NT2/D1 (cell line): ENCODE results near the gene MIA2.

ENCODE experiments used
- YY1 ChIP-seq: IDR thresholded peaks from 2 replicates; pipeline ENCODE4 v1.6.1; 2011; ENCODE audit not compliant: insufficient read length, insufficient read depth
- ZNF274 ChIP-seq: IDR thresholded peaks from 2 replicates; pipeline ENCODE4 v1.6.1; 2011; ENCODE audit warnings: mild to moderate bottlenecking, low read depth, low read length

- TF ChIP-seq YY1, result no peak
- no peak for TF ChIP-seq ZNF274
Measured at GRCh38 chr14:39228509-39229221, 5.0 kb upstream of the MIA2 start.
